T-helper 2 cell treated with Interferon-gamma antibody and Interleukin-4, amounts not matched to agents 5 μg/mL and 100 μg/mL, for 36 hours (primary cell): ENCODE measurements around the gene KLF3.
"Not testable (repeated sequence)": the region's sequence is repeated elsewhere in the genome, so short reads cannot be mapped to it uniquely, and the experiment has no call there.

ENCODE experiments used
- DNase-seq: peaks from one replicate; pipeline ENCODE4 v3.0.0; 2021; ENCODE audit warnings: low spot score
- H3K27ac Mint-ChIP-seq: one replicate; pipeline ENCODE4 v1.8.0; 2021; ENCODE audit warnings: mild to moderate bottlenecking, mixed read lengths
- H3K27me3 Mint-ChIP-seq: one replicate; pipeline ENCODE4 v1.8.0; 2021; ENCODE audit warnings: low read depth, mixed read lengths
- H3K36me3 Mint-ChIP-seq: one replicate; pipeline ENCODE4 v1.8.0; 2021; ENCODE audit warnings: low read depth, mixed read lengths
- H3K4me1 Mint-ChIP-seq: one replicate; pipeline ENCODE4 v1.8.0; 2021; ENCODE audit warnings: low read depth, mixed read lengths
- H3K4me3 Mint-ChIP-seq: one replicate; pipeline ENCODE4 v1.8.0; 2022; ENCODE audit warnings: mild to moderate bottlenecking, moderate library complexity, mixed read lengths
- H3K9me3 Mint-ChIP-seq: one replicate; pipeline ENCODE4 v1.8.0; 2021; ENCODE audit warnings: mixed read lengths

Gene KLF3

GRCh38 chr4:38663801-38664705 lies at the start of gene KLF3:
KLF3 (plus strand) TSS chr4:38664199; CDS start chr4:38680626, 16,427 bp downstream.
- Mint-ChIP-seq H3K36me3 (peaks cover 3% of the 10 kb centered on the region), H3K4me1 (peaks cover 24% of the 10 kb centered on the region), H3K9me3 (peaks cover 5% of the 10 kb centered on the region), H3K27me3 (peaks cover 68% of the 10 kb centered on the region), H3K27ac (peak within 1 kb of the TSS; percentile 53), H3K4me3 (peak within 1 kb of the TSS; percentile 78)
- DNase-seq = peak; percentile 55

- H3K27me3 Mint-ChIP-seq = peaks cover 7% of the 10 kb centered on the region
- no peak for DNase-seq
- no peak overlapping the region for H3K4me3 Mint-ChIP-seq
- H3K27ac Mint-ChIP-seq = no peak overlapping the region
- H3K9me3 Mint-ChIP-seq = no peaks in the 10 kb centered on the region
- H3K4me1 Mint-ChIP-seq = peaks cover 6% of the 10 kb centered on the region
- no peaks in the 10 kb centered on the region for H3K36me3 Mint-ChIP-seq
Measured at GRCh38 chr4:38614231-38614630, 49.8 kb upstream of the KLF3 start.

GRCh38 chr4:38615847-38616246 lies 48.2 kb upstream of the KLF3 start:
- Mint-ChIP-seq H3K27ac (no peak overlapping the region), H3K27me3 (peaks cover 7% of the 10 kb centered on the region), H3K4me3 (no peak overlapping the region), H3K9me3 (no peaks in the 10 kb centered on the region), H3K4me1 (peaks cover 3% of the 10 kb centered on the region), H3K36me3 (no peaks in the 10 kb centered on the region)
- DNase-seq = no peak

- Mint-ChIP-seq H3K27me3 (peaks cover 7% of the 10 kb centered on the region), H3K9me3 (no peaks in the 10 kb centered on the region), H3K4me1 (peaks cover 7% of the 10 kb centered on the region), H3K36me3 (no peaks in the 10 kb centered on the region), H3K4me3 (no peak overlapping the region), H3K27ac (no peak overlapping the region)
- DNase-seq = no peak
Measured at GRCh38 chr4:38618505-38618904, 45.5 kb upstream of the KLF3 start.

- Mint-ChIP-seq H3K36me3 (no peaks in the 10 kb centered on the region), H3K4me1 (peaks cover 7% of the 10 kb centered on the region), H3K9me3 (no peaks in the 10 kb centered on the region), H3K27ac (no peak overlapping the region), H3K27me3 (peaks cover 7% of the 10 kb centered on the region), H3K4me3 (no peak overlapping the region)
- no peak for DNase-seq
Measured at GRCh38 chr4:38619316-38619715, 44.7 kb upstream of the KLF3 start.

GRCh38 chr4:38620065-38620464 lies 43.9 kb upstream of the KLF3 start:
- no peak overlapping the region for H3K27ac Mint-ChIP-seq
- no peak overlapping the region for H3K4me3 Mint-ChIP-seq
- H3K4me1 Mint-ChIP-seq = peaks cover 7% of the 10 kb centered on the region
- peaks cover 7% of the 10 kb centered on the region for H3K27me3 Mint-ChIP-seq
- no peaks in the 10 kb centered on the region for H3K36me3 Mint-ChIP-seq
- no peaks in the 10 kb centered on the region for H3K9me3 Mint-ChIP-seq
- DNase-seq = no peak

- peaks cover 7% of the 10 kb centered on the region for H3K27me3 Mint-ChIP-seq
- no peaks in the 10 kb centered on the region for H3K36me3 Mint-ChIP-seq
- no peak overlapping the region for H3K27ac Mint-ChIP-seq
- no peak for DNase-seq
- no peaks in the 10 kb centered on the region for H3K9me3 Mint-ChIP-seq
- no peak overlapping the region for H3K4me3 Mint-ChIP-seq
- H3K4me1 Mint-ChIP-seq = peaks cover 7% of the 10 kb centered on the region
Measured at GRCh38 chr4:38620527-38621027, 43.4 kb upstream of the KLF3 start.

GRCh38 chr4:38621028-38621684 lies 42.8 kb upstream of the KLF3 start:
- no peak overlapping the region for H3K4me3 Mint-ChIP-seq
- no peaks in the 10 kb centered on the region for H3K9me3 Mint-ChIP-seq
- H3K27ac Mint-ChIP-seq = no peak overlapping the region
- DNase-seq = no peak
- peaks cover 7% of the 10 kb centered on the region for H3K4me1 Mint-ChIP-seq
- H3K27me3 Mint-ChIP-seq = peaks cover 7% of the 10 kb centered on the region
- H3K36me3 Mint-ChIP-seq = no peaks in the 10 kb centered on the region

- no peak overlapping the region for H3K27ac Mint-ChIP-seq
- peaks cover 7% of the 10 kb centered on the region for H3K4me1 Mint-ChIP-seq
- no peak overlapping the region for H3K4me3 Mint-ChIP-seq
- peaks cover 5% of the 10 kb centered on the region for H3K27me3 Mint-ChIP-seq
- no peaks in the 10 kb centered on the region for H3K9me3 Mint-ChIP-seq
- DNase-seq = no peak
- H3K36me3 Mint-ChIP-seq = no peaks in the 10 kb centered on the region
Measured at GRCh38 chr4:38621831-38622230, 42.2 kb upstream of the KLF3 start.

GRCh38 chr4:38622340-38622739 lies 41.7 kb upstream of the KLF3 start:
- not testable (repeated sequence) for H3K36me3 Mint-ChIP-seq, DNase-seq, H3K27ac Mint-ChIP-seq, H3K4me3 Mint-ChIP-seq, H3K9me3 Mint-ChIP-seq, H3K27me3 Mint-ChIP-seq, H3K4me1 Mint-ChIP-seq

- DNase-seq = no peak
- H3K36me3 Mint-ChIP-seq = no peaks in the 10 kb centered on the region
- H3K27me3 Mint-ChIP-seq = peaks cover 3% of the 10 kb centered on the region
- H3K9me3 Mint-ChIP-seq = no peaks in the 10 kb centered on the region
- H3K4me1 Mint-ChIP-seq = peaks cover 7% of the 10 kb centered on the region
- H3K27ac Mint-ChIP-seq = no peak overlapping the region
- H3K4me3 Mint-ChIP-seq = no peak overlapping the region
Measured at GRCh38 chr4:38623260-38623659, 40.7 kb upstream of the KLF3 start.

- no peak for DNase-seq
- Mint-ChIP-seq H3K27ac (no peak overlapping the region), H3K4me3 (no peak overlapping the region), H3K4me1 (peaks cover 3% of the 10 kb centered on the region), H3K27me3 (no peaks in the 10 kb centered on the region), H3K9me3 (no peaks in the 10 kb centered on the region), H3K36me3 (no peaks in the 10 kb centered on the region)
Measured at GRCh38 chr4:38624311-38624710, 39.7 kb upstream of the KLF3 start.

- H3K4me1 Mint-ChIP-seq = peaks cover 3% of the 10 kb centered on the region
- no peaks in the 10 kb centered on the region for H3K9me3 Mint-ChIP-seq
- DNase-seq = no peak
- no peaks in the 10 kb centered on the region for H3K36me3 Mint-ChIP-seq
- no peak overlapping the region for H3K27ac Mint-ChIP-seq
- peaks cover 3% of the 10 kb centered on the region for H3K27me3 Mint-ChIP-seq
- H3K4me3 Mint-ChIP-seq = no peak overlapping the region
Measured at GRCh38 chr4:38625508-38625907, 38.5 kb upstream of the KLF3 start.

- H3K4me3 Mint-ChIP-seq, H3K36me3 Mint-ChIP-seq, DNase-seq, H3K27ac Mint-ChIP-seq, H3K9me3 Mint-ChIP-seq, H3K4me1 Mint-ChIP-seq, H3K27me3 Mint-ChIP-seq: not testable (repeated sequence)
Measured at GRCh38 chr4:38626901-38627444, 37.0 kb upstream of the KLF3 start.
